Right lobe of liver (tissue), 6 donors: ENCODE measurements around the gene CARMIL1. TPM values are rescaled to one million over a fixed set of nuclear protein-coding genes. Genes with fewer than 3 reads are reported as not detected.

Experiments
- ATAC-seq, 4 donors: fragments of 200-7000 bp; cut with Tn5 transposase; one replicate each; pipeline ENCODE4 v1.9.1; 2020; ENCODE audit warnings: mild to moderate bottlenecking in 4 of 4, moderate library complexity in 4 of 4
- DNase-seq, 3 donors: peaks; one replicate each; pipeline ENCODE4 v3.0.0-alpha.2; 2020
- H3K27ac ChIP-seq, 3 donors: fragments of 200-600 bp; one replicate each; pipeline ENCODE4 v1.8.0; 2022
- H3K27me3 ChIP-seq, 2 donors: fragments of 200-600 bp; one replicate each; pipeline ENCODE4 v1.8.0; 2022
- H3K36me3 ChIP-seq, 4 donors: fragments of 200-600 bp; sonication (generic) in 1 of 4; one replicate each; pipeline versions ENCODE4 v1.5.1 to v1.8.0; 2017 to 2022; ENCODE audit warnings: control low read depth in 1 of 4
- H3K4me1 ChIP-seq, 4 donors: fragments of 200-600 bp; sonication (generic) in 1 of 4; one replicate each; pipeline versions ENCODE4 v1.5.1 to v1.8.0; 2017 to 2022; ENCODE audit warnings: control low read depth in 1 of 4
- H3K4me3 ChIP-seq, 3 donors: fragments of 200-600 bp; one replicate each; pipeline ENCODE4 v1.8.0; 2022
- H3K9me3 ChIP-seq, 4 donors: fragments of 200-600 bp; sonication (generic) in 1 of 4; one replicate each; pipeline versions ENCODE4 v1.5.1 to v1.8.0; 2017 to 2022; ENCODE audit warnings: control low read depth in 1 of 4
- POLR2A ChIP-seq: fragments of 450-650 bp; IDR thresholded peaks from one replicate; pipeline ENCODE4 v1.6.1; 2017; ENCODE audit warnings: antibody characterized with exemption, mild to moderate bottlenecking
- WGBS: methylation state at CpG from one replicate; pipeline ENCODE4 v1.1.6; 2018; ENCODE audit warnings: low coverage, low lambda C conversion rate; ENCODE audit not compliant: insufficient coverage; ENCODE audit errors: missing lambda C conversion rate; 5-methylcytosine and 5-hydroxymethylcytosine counted together
- intact Hi-C, 2 donors: fragments of 100-400 bp; cut with DNase I; formaldehyde crosslinking; loops; one replicate each; pipeline versions ENCODE4 v1.11.2 to v1.14.1; 2022
- total RNA-seq, 6 experiments: library from RNA; depleted of rRNA in 2 of 6; stranded (reverse); fragments of >200 nt in 2 of 6; fragmentation: NEBNext Ultra II Directional in 3 of 6; extraction: Animal tissue kit (Norgen Biotek cat#: 25700) in 3 of 6; gene quantifications; one replicate each; pipeline versions ENCODE4 v1.1.0 to v1.2.4, GENCODE V29; 2016 to 2023
- TF ChIP-seq, protein P1 (sequence below), 4 donors: fragments of 200-600 bp in 3 of 4; fragments of 450-650 bp in 1 of 4; IDR thresholded peaks; one replicate each; pipeline versions ENCODE4 v1.5.1 to v1.8.0; 2016 to 2022; ENCODE audit warnings: antibody characterized with exemption in 4 of 4, mild to moderate bottlenecking in 2 of 4
- donor health status: DM: no; HTN: yes; CAD: no.
- donor health status: DM: no; HTN: no; CAD: no.
- donor health status: DM: no; HTN: no; CAD: no.
- donor health status: DM: no; HTN: yes; CAD: no.
- donor health status: DM: no; HTN: yes; CAD: no.

The CARMIL1 gene
- total RNA-seq, 6 experiments from 2014 or later, result 3.3 to 8.6 (median 4.6) TPM

- Histone ChIP-seq H3K36me3 (no peaks in the 10 kb centered on the region), H3K27me3 (no peaks in the 10 kb centered on the region), H3K4me1 (no peaks in the 10 kb centered on the region), H3K4me3 (no peak overlapping the region), H3K27ac (no peak overlapping the region), H3K9me3 (no peaks in the 10 kb centered on the region)
- WGBS, result 94% methylated on average over 4 of the region's 7 CpGs
- TF ChIP-seq, protein P1, sequence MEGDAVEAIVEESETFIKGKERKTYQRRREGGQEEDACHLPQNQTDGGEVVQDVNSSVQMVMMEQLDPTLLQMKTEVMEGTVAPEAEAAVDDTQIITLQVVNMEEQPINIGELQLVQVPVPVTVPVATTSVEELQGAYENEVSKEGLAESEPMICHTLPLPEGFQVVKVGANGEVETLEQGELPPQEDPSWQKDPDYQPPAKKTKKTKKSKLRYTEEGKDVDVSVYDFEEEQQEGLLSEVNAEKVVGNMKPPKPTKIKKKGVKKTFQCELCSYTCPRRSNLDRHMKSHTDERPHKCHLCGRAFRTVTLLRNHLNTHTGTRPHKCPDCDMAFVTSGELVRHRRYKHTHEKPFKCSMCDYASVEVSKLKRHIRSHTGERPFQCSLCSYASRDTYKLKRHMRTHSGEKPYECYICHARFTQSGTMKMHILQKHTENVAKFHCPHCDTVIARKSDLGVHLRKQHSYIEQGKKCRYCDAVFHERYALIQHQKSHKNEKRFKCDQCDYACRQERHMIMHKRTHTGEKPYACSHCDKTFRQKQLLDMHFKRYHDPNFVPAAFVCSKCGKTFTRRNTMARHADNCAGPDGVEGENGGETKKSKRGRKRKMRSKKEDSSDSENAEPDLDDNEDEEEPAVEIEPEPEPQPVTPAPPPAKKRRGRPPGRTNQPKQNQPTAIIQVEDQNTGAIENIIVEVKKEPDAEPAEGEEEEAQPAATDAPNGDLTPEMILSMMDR (IDR thresholded peaks at IDR 0.05), result no peak
- no peak for TF ChIP-seq POLR2A
- DNase-seq, result no peak
- intact Hi-C loops, result no loop called here
- ATAC-seq, result no peak
Observed at GRCh38 chr6:25384234-25384633, 105.1 kb downstream of the CARMIL1 start.

DNA sequence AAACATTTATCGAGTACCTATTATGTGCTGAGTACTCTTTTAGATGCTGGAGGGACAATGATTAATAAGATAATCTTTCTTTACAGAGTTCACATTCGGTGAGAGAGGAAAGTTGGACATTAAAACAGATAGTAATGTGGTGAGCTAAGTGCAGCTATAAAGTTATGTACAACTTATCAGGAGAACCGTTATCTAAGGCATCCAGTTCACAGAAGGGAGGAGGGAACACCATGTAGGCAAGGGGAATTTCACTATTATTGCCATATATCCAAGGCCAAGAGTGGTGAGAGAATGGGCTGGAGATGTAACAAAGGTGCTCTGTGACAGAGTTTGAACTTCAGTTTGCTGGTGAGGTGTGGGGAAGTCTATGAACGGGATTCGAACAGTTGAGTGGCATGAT is 105.8 kb downstream of the CARMIL1 start:
- no peak overlapping the region for H3K27ac ChIP-seq
- no peaks in the 10 kb centered on the region for H3K4me1 ChIP-seq
- intact Hi-C loops, result no loop called here
- no peaks in the 10 kb centered on the region for H3K36me3 ChIP-seq
- H3K9me3 ChIP-seq, result no peaks in the 10 kb centered on the region
- 59% methylated on average over 3 of the region's 5 CpGs for WGBS
- DNase-seq, result no peak
- TF ChIP-seq, protein P1 (IDR thresholded peaks at IDR 0.05), result no peak
- no peak for TF ChIP-seq POLR2A
- H3K4me3 ChIP-seq, result no peak overlapping the region
- ATAC-seq, result no peak
- H3K27me3 ChIP-seq, result no peaks in the 10 kb centered on the region

DNA sequence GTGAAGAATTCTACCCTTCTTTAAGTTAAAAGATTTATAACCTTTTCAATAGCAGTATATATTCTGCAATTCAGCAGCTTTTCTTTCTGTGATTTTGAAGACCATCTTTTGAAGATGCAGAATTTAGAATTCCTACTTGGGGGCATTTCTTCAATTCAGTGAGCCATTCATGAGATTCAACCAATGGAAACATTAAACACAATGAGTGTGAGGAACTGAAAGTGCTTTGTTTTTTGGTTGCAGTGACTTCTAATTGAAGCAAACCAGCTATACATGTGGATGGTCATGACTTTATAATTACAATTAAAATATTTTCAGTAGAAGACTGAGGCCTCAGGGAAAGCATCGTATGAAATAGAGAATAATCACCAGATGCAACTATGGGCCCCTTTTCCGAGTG is 108.3 kb downstream of the CARMIL1 start:
- TF ChIP-seq POLR2A, result no peak
- TF ChIP-seq, protein P1 (IDR thresholded peaks at IDR 0.05), result no peak
- no peak for ATAC-seq
- Histone ChIP-seq H3K27me3 (no peaks in the 10 kb centered on the region), H3K4me3 (no peak overlapping the region), H3K4me1 (no peaks in the 10 kb centered on the region), H3K27ac (no peak overlapping the region), H3K9me3 (no peaks in the 10 kb centered on the region), H3K36me3 (no peaks in the 10 kb centered on the region)
- DNase-seq, result no peak
- intact Hi-C loops, result no loop called here
- WGBS, result 89% methylated on average over 2 of the region's 2 CpGs

GRCh38 chr6:25387911-25388310 is 108.7 kb downstream of the CARMIL1 start:
- no peak overlapping the region for H3K4me3 ChIP-seq
- no peaks in the 10 kb centered on the region for H3K4me1 ChIP-seq
- H3K27me3 ChIP-seq, result no peaks in the 10 kb centered on the region
- 80% methylated on average over 2 of the region's 2 CpGs for WGBS
- DNase-seq, result no peak
- intact Hi-C loops, result no loop called here
- H3K9me3 ChIP-seq, result no peaks in the 10 kb centered on the region
- no peak for TF ChIP-seq POLR2A
- TF ChIP-seq, protein P1 (IDR thresholded peaks at IDR 0.05), result no peak
- H3K36me3 ChIP-seq, result no peaks in the 10 kb centered on the region
- no peak for ATAC-seq
- H3K27ac ChIP-seq, result no peak overlapping the region

GRCh38 chr6:25388776-25389175 is 109.6 kb downstream of the CARMIL1 start:
- DNase-seq (no peak), ATAC-seq (no peak)
- no peak overlapping the region for H3K4me3 ChIP-seq
- intact Hi-C loops, result no loop called here
- no peak overlapping the region for H3K27ac ChIP-seq
- WGBS, result 58% methylated on average over 2 of the region's 3 CpGs
- no peak for TF ChIP-seq POLR2A
- TF ChIP-seq, protein P1 (IDR thresholded peaks at IDR 0.05), result no peak
- no peaks in the 10 kb centered on the region for H3K36me3 ChIP-seq
- no peaks in the 10 kb centered on the region for H3K9me3 ChIP-seq
- H3K4me1 ChIP-seq, result no peaks in the 10 kb centered on the region
- H3K27me3 ChIP-seq, result no peaks in the 10 kb centered on the region
